Measurements from ENCODE around the gene YRDC. TPM values are rescaled to one million over a fixed set of nuclear protein-coding genes. Genes with fewer than 3 reads are reported as not detected.
"Not testable (repeated sequence)": the region's sequence is repeated elsewhere in the genome, so short reads cannot be mapped to it uniquely, and the experiment has no call there.

Gene YRDC
- total and polyA plus RNA-seq, 2 of the 13 experiments (the other 11 are each of a cell fraction or from before 2014, with no cell fraction given) = 27.5 to 29.2 TPM

DNA sequence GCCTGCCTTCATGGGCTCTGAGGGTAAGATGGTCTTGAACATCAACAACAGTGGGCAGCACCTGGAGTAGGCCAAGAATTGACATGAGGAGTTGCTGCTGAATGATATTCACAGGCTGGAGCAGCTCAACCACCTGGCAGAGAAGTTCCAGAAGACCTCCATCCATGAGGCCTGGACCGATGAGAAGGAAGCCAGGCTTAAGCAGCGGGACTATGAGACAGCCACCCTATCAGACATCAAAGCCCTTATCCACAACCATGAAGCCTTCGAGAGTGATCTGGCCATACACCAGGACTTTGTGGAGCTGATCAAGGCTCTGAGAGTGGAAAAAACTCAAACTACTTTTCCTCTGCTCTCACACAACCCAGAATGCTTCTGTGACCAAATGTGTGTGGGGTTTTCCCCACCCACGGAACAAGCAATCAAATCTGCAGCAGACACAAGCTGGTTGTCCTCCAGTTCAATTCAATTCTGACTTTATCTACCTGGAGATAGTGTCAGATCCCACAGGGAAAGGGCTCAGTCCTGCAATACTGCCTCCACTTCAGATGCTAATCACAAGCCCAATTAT, 31.0 kb downstream of the YRDC start (continued):
- TF ChIP-seq, protein P1, sequence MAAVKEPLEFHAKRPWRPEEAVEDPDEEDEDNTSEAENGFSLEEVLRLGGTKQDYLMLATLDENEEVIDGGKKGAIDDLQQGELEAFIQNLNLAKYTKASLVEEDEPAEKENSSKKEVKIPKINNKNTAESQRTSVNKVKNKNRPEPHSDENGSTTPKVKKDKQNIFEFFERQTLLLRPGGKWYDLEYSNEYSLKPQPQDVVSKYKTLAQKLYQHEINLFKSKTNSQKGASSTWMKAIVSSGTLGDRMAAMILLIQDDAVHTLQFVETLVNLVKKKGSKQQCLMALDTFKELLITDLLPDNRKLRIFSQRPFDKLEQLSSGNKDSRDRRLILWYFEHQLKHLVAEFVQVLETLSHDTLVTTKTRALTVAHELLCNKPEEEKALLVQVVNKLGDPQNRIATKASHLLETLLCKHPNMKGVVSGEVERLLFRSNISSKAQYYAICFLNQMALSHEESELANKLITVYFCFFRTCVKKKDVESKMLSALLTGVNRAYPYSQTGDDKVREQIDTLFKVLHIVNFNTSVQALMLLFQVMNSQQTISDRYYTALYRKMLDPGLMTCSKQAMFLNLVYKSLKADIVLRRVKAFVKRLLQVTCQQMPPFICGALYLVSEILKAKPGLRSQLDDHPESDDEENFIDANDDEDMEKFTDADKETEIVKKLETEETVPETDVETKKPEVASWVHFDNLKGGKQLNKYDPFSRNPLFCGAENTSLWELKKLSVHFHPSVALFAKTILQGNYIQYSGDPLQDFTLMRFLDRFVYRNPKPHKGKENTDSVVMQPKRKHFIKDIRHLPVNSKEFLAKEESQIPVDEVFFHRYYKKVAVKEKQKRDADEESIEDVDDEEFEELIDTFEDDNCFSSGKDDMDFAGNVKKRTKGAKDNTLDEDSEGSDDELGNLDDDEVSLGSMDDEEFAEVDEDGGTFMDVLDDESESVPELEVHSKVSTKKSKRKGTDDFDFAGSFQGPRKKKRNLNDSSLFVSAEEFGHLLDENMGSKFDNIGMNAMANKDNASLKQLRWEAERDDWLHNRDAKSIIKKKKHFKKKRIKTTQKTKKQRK (IDR thresholded peaks at IDR 0.05; ENCODE audit: low read length) = no peak
- TF ChIP-seq ZNF569 (CRISPR knock-in tag; IDR thresholded peaks at IDR 0.05; ENCODE audit: borderline replicate concordance) = no peak
- TF ChIP-seq, protein P2, sequence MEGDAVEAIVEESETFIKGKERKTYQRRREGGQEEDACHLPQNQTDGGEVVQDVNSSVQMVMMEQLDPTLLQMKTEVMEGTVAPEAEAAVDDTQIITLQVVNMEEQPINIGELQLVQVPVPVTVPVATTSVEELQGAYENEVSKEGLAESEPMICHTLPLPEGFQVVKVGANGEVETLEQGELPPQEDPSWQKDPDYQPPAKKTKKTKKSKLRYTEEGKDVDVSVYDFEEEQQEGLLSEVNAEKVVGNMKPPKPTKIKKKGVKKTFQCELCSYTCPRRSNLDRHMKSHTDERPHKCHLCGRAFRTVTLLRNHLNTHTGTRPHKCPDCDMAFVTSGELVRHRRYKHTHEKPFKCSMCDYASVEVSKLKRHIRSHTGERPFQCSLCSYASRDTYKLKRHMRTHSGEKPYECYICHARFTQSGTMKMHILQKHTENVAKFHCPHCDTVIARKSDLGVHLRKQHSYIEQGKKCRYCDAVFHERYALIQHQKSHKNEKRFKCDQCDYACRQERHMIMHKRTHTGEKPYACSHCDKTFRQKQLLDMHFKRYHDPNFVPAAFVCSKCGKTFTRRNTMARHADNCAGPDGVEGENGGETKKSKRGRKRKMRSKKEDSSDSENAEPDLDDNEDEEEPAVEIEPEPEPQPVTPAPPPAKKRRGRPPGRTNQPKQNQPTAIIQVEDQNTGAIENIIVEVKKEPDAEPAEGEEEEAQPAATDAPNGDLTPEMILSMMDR (CRISPR knock-in tag; IDR thresholded peaks at IDR 0.05) = no peak
- TF ChIP-seq, protein P3, sequence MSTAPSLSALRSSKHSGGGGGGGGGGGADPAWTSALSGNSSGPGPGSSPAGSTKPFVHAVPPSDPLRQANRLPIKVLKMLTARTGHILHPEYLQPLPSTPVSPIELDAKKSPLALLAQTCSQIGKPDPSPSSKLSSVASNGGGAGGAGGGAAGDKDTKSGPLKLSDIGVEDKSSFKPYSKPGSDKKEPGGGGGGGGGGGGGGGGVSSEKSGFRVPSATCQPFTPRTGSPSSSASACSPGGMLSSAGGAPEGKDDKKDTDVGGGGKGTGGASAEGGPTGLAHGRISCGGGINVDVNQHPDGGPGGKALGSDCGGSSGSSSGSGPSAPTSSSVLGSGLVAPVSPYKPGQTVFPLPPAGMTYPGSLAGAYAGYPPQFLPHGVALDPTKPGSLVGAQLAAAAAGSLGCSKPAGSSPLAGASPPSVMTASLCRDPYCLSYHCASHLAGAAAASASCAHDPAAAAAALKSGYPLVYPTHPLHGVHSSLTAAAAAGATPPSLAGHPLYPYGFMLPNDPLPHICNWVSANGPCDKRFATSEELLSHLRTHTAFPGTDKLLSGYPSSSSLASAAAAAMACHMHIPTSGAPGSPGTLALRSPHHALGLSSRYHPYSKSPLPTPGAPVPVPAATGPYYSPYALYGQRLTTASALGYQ (CRISPR knock-in tag; IDR thresholded peaks at IDR 0.05) = no peak
- no peak for TF ChIP-seq ZBTB3 (CRISPR knock-in tag; IDR thresholded peaks at IDR 0.05; ENCODE audit: borderline replicate concordance, low read depth)
- TF ChIP-seq ZFP1 (CRISPR knock-in tag; IDR thresholded peaks at IDR 0.05) = no peak

DNA sequence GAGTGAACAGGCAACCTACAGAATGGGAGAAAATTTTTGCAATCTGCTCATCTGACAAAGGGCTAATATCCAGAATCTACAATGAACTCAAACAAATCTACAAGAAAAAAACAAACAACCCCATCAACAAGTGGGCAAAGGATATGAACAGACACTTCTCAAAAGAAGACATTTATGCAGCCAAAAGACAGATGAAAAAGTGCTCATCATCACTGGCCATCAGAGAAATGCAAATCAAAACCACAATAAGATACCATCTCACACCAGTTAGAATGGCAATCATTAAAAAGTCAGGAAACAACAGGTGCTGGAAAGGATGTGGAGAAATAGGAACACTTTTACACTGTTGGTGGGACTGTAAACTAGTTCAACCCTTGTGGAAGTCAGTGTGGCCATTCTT, 36.6 kb downstream of the YRDC start:
- H3K4me2 ChIP-seq (ENCODE audit: low read depth, low read length); BruUV-seq (replicated peaks); H3K4me3 ChIP-seq (replicated peaks in 1 of 3; ENCODE audit: insufficient read depth in 1 of 3, low read depth in 2 of 3, low read length in 3 of 3); CTCF ChIA-PET (ENCODE audit: low intra/inter-chr PET ratio, low total read pairs); DNase-seq (ENCODE audit: low spot score); intact Hi-C loops (cut with micrococcal nuclease; ENCODE audit: unreplicated experiment); H3K79me2 ChIP-seq (ENCODE audit: insufficient read depth, low read length); H3K9me3 ChIP-seq (ENCODE audit: low read length); in situ Hi-C loops (cut with HindIII; ENCODE audit: extremely low pct_ligation_motif_present, low pct_unique_long_range_greater_than_20kb); H4K20me1 ChIP-seq (ENCODE audit: insufficient read depth, low read length); H3K9ac ChIP-seq (ENCODE audit: insufficient read depth, low read depth, low read length); H3K4me1 ChIP-seq (ENCODE audit: insufficient read depth, low read length); H2AFZ ChIP-seq (ENCODE audit: low read length); FAIRE-seq; POLR2A ChIA-PET; H3K27ac ChIP-seq (ENCODE audit: extremely low read length, insufficient read depth, low read length); ATAC-seq; H3K36me3 ChIP-seq (replicated peaks in 1 of 2; ENCODE audit: control insufficient read depth in 1 of 2, insufficient read depth in 2 of 2, low read length in 2 of 2): not testable (repeated sequence)
- H3K27me3 ChIP-seq (ENCODE audit: control insufficient read depth in 1 of 2, insufficient read depth in 2 of 2, low read length in 2 of 2) = peaks cover 0 to 10% of the 10 kb centered on the region in 2 experiments; a peak in 2 of 5 replicates

All from HepG2 (cell line).